Embryonic facial prominence (tissue), 1 donor: ENCODE measurements around the gene TBXAS1.

ENCODE experiments used
- DNase-seq: peaks from one replicate; pipeline ENCODE4 v3.0.0-alpha.2; 2016; ENCODE audit errors: extremely low spot score

The TBXAS1 gene

DNA sequence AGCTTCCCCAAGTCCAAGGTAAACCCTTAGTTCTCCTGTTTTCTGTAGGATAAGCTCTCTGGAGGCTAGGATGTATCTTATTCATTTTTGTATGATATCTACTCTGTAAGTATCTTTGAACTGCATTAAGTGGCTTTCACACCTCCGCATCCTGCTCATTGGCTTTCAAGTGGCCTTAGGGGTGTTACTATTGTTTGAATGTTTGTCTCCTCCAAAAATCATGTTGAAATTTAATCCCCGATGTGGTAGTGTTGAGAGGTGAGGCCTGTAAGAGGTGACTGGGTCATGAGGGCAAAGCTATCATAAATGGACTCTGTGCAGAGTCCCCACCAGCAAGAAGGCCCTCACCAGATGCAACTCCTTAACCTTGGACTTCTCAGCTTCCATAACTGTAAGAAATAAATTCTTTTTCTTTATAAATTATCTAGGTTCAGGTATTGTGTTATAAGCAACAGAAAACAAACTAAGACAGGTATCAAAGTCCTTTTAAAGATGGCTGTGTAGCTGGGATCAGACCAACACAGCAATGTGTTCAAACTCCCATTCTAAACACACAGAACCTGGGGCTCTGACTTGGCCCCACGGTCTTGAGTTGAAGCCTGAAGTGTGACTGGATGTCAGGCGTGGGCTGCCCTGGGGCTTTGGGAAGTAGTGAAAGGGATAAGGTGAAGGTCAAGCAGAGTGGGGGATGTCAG is 25.9 kb downstream of the TBXAS1 start:
- DNase-seq: no peak

GRCh38 chr7:139855498-139856270 is 26.6 kb downstream of the TBXAS1 start:
- no peak for DNase-seq

DNA sequence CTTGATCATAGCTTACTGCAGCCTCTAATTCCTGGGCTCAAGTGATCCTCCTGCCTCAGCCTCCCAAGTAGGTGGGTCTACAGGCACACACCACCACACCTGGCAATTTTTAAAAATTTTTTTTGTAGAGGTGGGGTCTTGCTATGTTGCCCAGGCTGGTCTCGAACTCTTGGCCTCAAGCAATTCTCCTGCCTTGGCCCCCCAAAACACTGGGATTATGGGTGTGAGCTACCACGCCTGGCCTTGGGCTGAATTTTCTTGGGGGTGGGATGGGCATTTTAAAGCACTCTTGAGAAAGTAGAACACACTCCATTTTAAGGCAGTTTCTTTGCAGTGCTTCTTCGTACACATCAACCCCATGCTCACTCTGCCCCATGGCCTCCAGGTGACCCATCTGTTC is 28.7 kb downstream of the TBXAS1 start:
- DNase-seq: no peak

DNA sequence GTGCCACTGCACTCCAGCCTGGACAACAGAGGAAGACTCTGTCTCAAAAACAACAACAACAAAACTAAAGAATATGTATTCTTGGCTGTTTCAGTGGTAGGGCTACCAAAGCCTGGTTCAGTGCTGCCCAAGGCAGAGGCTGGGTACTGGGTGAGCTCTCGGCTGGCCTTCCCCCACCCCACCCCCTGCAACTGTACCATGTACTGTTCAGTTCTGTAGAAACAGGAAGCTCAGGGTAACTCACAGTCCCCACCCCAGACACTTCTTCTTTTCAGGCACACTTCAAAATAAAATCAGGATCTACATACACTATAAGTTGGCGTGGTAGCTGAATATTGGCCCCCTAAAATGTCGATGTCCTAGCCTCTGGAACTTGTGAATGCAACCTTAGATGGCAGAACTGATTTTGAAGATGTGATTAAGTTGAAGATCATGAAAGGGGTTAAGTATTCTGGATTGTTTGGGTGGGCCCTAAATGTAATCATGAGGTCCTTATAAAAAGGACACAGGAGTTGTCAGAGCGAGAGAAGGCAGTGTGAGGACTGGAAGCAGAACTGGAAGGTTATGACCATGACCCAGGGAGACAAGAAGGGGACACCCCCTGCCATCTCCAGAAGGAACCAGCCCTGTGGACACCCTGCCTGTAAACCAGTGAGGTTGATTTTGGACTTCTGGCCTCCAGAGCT is 31.2 kb downstream of the TBXAS1 start:
- no peak for DNase-seq

DNA sequence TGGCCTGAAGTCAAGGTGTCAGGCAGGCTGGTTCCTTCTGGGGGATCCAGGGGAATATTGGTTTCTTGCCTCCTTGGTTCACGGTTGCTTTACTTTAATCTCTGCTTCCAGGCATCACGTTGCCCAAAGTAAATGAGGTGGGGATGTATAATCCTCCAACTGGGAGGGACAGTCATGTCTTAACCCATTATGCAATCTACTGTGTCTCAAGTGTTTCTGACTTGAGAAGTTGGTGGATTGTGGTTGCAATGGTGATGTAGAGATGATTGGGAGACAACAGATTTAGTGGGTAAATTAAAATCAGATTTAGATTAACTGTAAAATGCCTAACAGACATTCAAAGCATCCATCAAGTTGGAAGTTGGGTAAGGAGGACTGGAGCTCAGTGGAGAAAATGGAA is 32.7 kb downstream of the TBXAS1 start:
- DNase-seq: no peak

- no peak for DNase-seq
Observed at GRCh38 chr7:139866047-139866837, 37.2 kb downstream of the TBXAS1 start.

DNA sequence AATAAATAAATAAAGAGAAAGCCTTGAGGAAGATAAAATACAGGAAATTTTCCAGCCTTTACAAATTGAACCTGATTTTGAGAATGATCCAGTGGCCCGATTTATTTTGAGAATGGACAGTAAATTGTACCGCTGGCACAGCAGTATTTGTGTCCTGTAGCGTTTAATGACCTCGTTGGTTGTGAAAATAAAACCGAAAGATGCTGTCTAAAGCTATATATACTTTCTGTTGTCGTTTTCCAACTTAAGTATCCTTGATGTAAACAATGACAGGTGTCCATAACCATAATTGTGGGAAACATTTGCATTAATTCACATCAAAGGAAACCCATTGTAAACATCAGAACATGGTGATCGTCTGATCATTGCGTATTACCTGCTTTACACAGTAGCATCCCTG is 38.8 kb downstream of the TBXAS1 start:
- DNase-seq: no peak

DNA sequence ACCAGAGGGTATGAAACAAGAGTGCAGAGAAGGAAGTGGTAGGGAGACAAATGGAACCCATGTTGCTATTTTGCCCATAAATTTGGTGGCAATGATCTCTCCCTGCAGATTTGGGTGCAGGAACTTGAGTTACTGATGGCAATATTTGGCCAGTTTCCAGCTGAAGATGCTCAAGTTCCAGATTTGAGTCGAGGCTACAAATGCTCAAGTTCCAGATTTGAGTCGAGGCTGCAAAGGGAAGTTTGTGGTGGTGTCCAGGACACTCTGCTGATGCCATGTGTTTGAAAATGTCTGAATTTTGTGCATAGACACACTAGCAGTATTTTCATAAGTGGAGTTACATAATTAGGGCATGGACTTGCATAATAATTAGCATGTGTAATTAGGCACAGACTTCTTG is 40.8 kb downstream of the TBXAS1 start:
- no peak for DNase-seq

- DNase-seq: no peak
Observed at GRCh38 chr7:139870380-139870779, 41.3 kb downstream of the TBXAS1 start.

DNA sequence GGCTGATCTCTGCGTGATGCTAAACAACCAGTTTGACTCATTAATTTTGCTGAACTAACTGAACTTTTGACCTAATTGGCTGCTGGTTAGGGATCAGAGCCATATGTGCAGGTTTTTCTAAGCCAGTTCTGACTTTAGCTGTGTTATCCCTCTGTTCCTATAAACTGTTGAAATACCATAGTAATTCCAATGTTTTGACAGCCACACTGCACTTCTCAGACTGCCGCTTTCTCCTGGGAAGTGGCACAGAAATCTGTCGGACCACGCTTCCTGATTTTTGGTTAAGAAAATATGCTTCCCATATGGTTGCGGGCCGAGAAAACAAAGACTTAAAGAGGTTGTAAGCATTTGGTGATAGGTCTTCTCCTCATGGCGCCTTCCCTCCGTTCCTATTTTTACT is 42.3 kb downstream of the TBXAS1 start:
- no peak for DNase-seq

- no peak for DNase-seq
Observed at GRCh38 chr7:139871820-139872219, 42.8 kb downstream of the TBXAS1 start.

DNA sequence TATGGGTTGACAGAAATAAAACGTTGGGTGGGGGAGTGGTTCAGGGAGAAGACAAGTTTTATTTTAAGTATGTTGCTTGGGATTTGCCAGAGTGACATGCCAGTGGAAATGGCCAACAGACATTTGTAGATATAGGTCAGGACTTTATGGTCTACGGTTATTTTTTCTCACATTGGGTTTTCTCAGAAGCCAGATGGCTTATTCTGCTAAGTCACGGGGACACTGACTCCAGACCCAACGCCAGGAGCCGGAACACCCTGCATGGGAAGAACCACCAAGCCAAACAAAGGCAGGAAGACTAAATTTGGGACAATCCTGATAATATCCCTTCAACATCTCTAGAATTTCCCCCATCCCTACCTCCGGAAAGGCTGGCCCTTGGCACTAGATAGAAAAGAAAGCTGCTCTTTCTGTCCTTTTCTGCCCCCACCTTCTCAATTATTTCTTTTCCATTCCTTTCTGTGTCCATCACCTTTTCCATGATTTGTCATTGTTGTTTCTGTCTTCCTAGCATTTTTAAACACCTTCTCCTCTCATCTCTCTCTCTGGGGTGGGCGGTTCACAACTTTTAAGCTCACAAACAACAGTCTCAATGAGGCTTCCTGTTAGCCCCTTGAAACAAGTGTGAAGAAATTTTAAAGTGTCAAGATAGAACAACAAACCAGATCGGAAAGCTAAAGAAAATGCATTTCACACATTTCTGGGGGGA is 44.7 kb downstream of the TBXAS1 start:
- DNase-seq: no peak

DNA sequence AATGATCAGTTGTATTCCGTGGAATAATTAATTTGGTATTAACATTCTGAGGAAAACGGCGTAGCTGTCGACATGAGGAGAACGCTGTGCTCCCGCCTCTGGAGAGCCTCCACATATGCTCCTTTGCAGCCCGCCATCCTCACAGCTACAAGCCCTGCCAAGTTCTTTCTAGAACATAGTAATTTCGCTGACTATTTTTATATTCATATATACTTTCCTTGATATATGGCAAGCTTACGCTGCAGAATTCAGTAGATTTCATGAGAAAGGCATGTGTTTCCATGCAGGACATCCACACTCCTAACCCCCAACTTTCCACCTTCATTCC is 45.2 kb downstream of the TBXAS1 start:
- DNase-seq: no peak

GRCh38 chr7:139875821-139876241 is 46.8 kb downstream of the TBXAS1 start:
- DNase-seq: no peak

- no peak for DNase-seq
Observed at GRCh38 chr7:139876622-139877283, 47.7 kb downstream of the TBXAS1 start.

DNA sequence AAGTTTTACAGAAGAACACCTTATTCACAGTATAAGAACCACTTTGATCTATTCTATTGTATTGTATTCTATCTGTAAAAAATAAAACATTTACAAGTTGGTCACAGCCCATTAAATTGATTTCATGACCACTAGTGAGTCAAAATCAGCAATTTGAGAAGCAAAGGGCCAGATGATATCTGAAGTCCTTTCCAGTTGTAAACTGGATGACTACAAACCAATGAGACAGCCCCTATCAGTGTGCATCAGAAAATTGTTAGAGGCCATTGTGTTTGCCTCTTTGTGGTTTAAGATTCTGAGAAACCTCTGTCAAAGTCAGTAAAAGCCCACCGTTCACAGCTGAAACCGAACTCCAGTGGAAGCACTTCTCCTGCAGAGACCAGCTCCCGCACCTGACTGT is 54.8 kb downstream of the TBXAS1 start:
- no peak for DNase-seq

DNA sequence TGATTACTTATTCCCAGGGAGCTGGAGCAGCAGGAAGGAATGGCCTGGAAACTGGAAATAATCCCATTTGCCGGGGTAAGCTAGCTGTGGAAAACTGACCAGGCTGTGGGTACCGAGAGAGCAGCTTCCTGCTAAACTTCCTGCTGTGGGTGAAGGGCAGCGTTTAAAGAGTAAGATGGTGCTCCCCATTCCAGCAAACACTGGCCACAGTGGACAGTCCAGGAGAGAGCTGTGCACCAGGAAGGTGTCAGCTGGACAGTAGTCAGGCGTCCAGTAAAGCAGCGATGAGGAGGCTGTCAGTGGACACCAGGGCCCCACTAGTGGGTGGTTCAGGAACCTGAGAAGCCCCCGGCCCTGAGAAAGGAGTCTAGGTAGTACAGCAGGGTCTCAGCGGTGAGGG is 55.4 kb downstream of the TBXAS1 start:
- no peak for DNase-seq

- DNase-seq: no peak
Observed at GRCh38 chr7:139885511-139885910, 56.4 kb downstream of the TBXAS1 start.

GRCh38 chr7:139886206-139886605 is 57.1 kb downstream of the TBXAS1 start:
- DNase-seq: no peak

- DNase-seq: no peak
Observed at GRCh38 chr7:139886899-139887298, 57.8 kb downstream of the TBXAS1 start.

- DNase-seq: no peak
Observed at GRCh38 chr7:139887992-139888481, 59.0 kb downstream of the TBXAS1 start.
